Left ventricle myocardium superior (tissue), 1 donor: ENCODE results near the gene DIS3L2. TPM values are rescaled to one million over a fixed set of nuclear protein-coding genes. Genes with fewer than 3 reads are reported as not detected.
"Not testable (repeated sequence)": the region's sequence is repeated elsewhere in the genome, so short reads cannot be mapped to it uniquely, and the experiment has no call there.

Experiments
- ATAC-seq: fragments of 200-7000 bp; cut with Tn5 transposase; one replicate; pipeline ENCODE4 v1.9.1; 2020; ENCODE audit warnings: mild to moderate bottlenecking, moderate library complexity
- DNase-seq: peaks from one replicate; pipeline ENCODE4 v3.0.0-alpha.2; 2020
- intact Hi-C: fragments of 100-400 bp; cut with micrococcal nuclease; formaldehyde crosslinking; loops from one replicate; pipeline ENCODE4 v1.11.0; 2022
- total RNA-seq: library from RNA; stranded (reverse); fragmentation: NEBNext Ultra II Directional; extraction: Animal tissue kit (Norgen Biotek cat#: 25700); gene quantifications from one replicate; pipeline ENCODE4 v1.2.1, GENCODE V29; 2021
- donor health status: DM: no; HTN: yes; CAD: no; lungs with severe emphysema.

DIS3L2 gene
- total RNA-seq, 1 donor from 2014 or later, result 19.6 TPM

DNA sequence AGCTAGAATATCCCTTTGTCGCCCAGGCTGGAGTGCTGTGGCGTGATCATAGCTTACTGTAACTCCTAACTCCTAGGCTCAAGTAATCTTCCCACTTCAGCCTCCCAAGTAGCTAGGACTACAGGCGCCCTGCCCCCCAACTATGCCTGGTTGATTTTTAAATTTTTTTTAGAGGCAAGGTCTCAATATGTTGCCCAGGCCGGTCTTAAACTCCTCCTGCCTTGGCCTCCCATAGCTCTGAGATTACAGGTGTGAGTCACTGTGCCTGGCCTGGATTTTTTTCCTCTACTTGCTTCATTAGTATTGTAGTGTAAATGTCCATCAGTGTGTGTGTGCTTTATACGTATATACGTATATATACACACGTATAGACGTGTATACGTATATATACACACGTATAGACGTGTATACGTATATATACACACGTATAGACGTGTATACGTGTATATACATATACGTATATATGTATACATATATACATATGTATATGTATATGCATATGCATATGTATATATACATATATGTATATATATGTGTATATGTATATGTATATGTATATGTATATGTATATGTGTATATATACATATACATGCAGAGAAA, 124.4 kb downstream of the DIS3L2 start:
- ATAC-seq, result no peak
- intact Hi-C loops, result no loop called here

DNA sequence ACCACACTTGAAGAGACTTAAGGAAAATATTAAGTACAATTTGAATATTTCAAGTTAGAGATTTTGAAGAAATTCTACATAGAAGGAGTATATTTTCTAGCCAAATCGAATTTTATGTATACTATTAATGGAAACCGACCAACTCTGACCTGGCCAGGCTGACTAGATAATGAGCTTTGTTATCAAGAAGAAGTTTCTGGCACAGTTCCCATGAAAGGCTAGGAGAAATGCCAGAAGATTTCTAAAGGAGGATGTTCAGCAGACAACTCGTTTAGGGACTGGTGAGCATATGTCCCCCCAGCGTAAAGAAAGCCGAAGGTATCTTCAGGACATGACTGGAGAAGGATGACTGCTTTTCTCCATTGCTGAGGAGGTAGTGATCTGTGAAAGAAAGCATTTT, 127.3 kb downstream of the DIS3L2 start:
- DNase-seq, result no peak
- intact Hi-C loops, result no loop called here
- no peak for ATAC-seq

More for the DNA sequence above, 124.4 kb downstream of the DIS3L2 start:
- no peak for DNase-seq

GRCh38 chr2:232094201-232094600, 132.7 kb downstream of the DIS3L2 start:
- ATAC-seq (no peak), DNase-seq (no peak)
- intact Hi-C loops, result loop anchor here (2.0 kb wide), 1 partner anchor 43 kb away; no protein-coding TSS in a partner anchor

DNA sequence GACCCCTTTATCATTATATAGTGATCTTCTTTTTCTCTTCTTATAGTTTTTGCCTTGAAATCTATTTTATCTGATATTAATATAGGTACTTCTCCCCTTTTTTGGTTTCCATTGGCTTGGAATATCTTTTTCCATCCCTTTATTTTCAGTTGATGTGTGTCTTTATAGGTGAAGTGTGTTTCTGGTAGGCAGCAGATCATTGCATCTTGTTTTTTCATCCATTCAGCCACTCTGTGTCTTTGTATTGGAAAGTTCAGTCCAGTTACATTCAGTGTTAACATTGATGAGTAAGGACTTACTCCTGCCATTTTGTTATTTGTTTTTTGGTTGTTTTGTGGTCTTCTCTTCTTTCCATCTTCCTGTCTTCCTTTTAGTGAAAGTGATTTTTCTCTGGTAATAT, 133.4 kb downstream of the DIS3L2 start:
- DNase-seq (no peak), ATAC-seq (no peak)
- intact Hi-C loops, result loop anchor here (2.0 kb wide), 1 partner anchor 42 kb away; no protein-coding TSS in a partner anchor

GRCh38 chr2:232097260-232097659, 135.7 kb downstream of the DIS3L2 start:
- DNase-seq, result no peak
- intact Hi-C loops, result no loop called here
- ATAC-seq, result no peak

- intact Hi-C loops, result no loop called here
- no peak for ATAC-seq
Observed at GRCh38 chr2:232097758-232098157, 136.2 kb downstream of the DIS3L2 start.

DNA sequence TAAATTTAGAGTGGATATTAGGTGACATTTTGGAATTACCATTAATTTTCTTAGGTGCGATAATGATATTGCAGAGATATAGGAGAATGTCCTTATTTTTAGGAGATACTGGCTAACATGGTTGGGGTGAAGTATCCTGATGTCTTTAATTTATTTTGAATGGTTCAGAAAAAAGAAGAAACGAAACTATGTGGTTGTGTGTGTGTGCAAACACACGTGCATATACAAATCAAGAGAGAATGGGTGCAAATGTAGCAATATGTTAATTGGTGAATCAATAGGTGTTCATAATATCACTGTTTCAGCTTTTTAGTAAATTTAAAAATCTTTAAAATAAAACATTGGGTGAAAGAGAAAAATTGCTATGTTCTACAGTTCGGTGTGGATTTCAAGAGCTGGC, 140.9 kb downstream of the DIS3L2 start:
- ATAC-seq (no peak), DNase-seq (no peak)
- intact Hi-C loops, result no loop called here

More at GRCh38 chr2:232097758-232098157, 136.2 kb downstream of the DIS3L2 start:
- DNase-seq, result no peak

- intact Hi-C loops, result no loop called here
- ATAC-seq (no peak), DNase-seq (no peak)
Observed at GRCh38 chr2:232103140-232103737, 141.7 kb downstream of the DIS3L2 start.

GRCh38 chr2:232104076-232104646, 142.6 kb downstream of the DIS3L2 start:
- ATAC-seq (no peak), DNase-seq (no peak)
- intact Hi-C loops, result no loop called here

DNA sequence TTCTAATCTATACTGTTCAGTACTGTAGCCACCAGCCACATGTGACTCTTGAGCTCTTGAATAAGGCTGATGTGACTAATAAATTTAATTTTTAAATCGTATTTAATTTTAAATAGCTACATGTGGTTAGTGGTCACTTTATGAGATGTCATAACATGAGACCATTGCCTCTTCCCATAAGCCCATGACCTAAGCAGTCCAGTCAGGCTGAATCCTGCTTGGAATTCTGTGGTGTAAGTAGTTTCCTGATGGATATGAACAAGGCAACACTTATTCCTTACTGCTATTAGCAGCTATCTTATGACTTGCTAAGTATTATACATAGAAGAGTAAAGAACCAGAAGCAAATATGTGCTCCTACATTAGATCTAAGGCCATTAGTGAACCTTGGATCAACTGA, 150.0 kb downstream of the DIS3L2 start:
- intact Hi-C loops, result no loop called here
- ATAC-seq (no peak), DNase-seq (no peak)

DNA sequence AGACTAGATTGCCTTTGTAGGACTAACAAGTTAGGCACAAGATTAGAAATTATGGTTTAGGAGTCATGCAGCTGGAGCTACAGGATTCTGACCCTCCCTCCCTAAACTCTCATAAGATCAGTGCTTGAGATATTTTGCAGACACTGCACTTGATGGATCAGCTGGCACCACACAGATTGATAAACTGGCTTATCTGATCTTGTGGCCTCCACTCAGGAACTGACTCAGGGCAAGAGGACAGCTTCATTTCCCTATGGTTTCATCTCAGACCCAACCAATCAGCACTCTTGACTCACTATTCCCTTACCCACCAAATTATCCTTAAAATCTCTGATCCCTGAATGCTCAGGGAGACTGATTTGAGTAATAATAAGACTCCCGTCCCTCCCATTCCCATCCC, 152.3 kb downstream of the DIS3L2 start:
- ATAC-seq (no peak), DNase-seq (no peak)
- intact Hi-C loops, result no loop called here

DNA sequence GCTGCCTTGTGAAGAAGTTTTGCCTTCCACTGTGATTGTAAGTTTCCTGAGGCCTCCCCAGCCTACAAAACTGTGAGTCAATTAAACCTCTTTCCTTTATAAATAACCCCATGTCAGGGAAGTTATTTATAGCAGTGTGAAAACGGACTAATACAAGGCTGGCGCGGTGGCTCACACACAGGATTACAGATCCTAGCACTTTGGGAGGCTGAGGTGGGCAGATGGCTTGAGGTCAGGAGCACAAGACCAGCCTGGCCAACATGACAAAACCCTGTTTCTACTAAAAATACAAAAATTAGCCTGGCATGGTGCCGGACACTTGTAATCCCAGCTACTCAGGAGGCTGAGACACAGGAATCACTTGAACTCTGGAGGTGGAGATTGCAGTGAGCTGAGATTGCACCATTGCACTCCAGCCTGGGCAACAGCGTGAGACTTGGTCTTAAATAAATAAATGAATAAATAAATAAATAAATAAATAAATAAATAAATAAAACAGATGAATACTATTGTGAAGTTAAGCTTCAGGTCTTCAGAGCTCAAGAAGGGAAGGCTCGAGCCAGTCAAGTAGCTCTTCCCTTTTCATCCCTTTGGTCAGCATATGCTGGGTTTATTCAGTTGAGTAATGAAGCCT, 154.3 kb downstream of the DIS3L2 start:
- ATAC-seq, intact Hi-C loops, DNase-seq: not testable (repeated sequence)

DNA sequence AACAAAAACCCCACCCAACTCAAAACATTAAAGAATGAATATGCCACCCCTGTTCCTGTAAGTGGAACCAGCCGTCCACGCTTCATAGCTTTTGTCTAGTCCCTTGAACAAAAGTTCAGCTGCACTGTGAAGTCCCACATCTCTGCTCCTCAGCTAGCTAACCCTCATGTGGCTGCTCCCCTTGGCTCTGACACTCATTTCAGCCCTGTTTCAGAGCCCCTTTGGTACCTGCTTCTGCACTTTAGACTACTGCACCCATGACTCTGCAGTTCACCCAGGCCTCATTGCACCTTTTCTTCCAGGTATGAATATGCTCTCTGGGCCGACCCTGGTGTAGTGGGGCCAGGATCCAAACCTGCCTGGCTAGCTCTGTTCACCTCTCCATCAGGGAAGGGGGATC, 155.3 kb downstream of the DIS3L2 start:
- no peak for DNase-seq
- intact Hi-C loops, result no loop called here
- ATAC-seq, result no peak

- intact Hi-C loops, result no loop called here
- no peak for DNase-seq
Observed at GRCh38 chr2:232117413-232117812, 155.9 kb downstream of the DIS3L2 start.

GRCh38 chr2:232120911-232121310, 159.4 kb downstream of the DIS3L2 start:
- intact Hi-C loops, result no loop called here
- no peak for ATAC-seq
- no peak for DNase-seq

More at GRCh38 chr2:232117413-232117812, 155.9 kb downstream of the DIS3L2 start:
- ATAC-seq, result no peak

GRCh38 chr2:232124309-232124708, 162.8 kb downstream of the DIS3L2 start:
- ATAC-seq (no peak), DNase-seq (no peak)
- intact Hi-C loops, result no loop called here

DNA sequence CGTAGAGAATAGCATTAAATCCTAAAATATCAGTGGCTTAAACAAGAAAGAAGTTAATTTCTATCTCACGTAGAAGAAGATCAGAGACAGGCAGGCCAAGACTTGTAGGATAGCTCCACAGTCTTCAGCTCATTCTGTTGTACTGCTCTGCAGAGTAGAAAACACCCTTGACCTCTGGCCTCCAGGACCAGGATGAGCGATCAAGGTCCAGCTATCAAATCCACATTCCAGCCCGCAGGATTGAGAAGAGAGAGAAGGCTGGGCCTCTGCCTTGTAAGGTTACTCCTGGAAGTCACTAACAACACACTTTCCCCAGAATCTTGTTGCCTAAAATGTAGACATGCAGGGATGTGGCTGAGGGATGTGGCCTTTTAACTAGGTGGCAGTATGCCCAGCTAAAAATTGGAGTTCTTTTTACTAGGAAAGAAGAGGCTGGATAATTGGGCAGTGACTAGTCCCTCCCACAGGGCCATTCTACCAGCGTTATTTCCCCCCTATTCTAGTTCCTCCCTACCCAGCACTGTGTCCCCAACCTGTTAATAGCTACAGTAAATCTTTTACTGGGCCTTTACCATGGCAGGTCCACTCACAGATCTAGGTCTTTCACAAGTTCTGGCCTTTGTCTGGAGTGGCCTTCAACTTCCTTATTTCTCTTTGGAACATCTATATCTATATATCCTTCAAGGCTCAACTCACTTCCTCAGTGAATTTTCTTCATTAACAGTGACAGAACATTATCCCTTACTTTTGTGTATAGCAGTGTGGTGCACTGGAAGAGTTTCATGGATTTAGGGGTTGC, 165.0 kb downstream of the DIS3L2 start:
- DNase-seq (no peak), ATAC-seq (no peak)
- intact Hi-C loops, result no loop called here

GRCh38 chr2:232129483-232129882, 168.0 kb downstream of the DIS3L2 start:
- intact Hi-C loops, result no loop called here

DNA sequence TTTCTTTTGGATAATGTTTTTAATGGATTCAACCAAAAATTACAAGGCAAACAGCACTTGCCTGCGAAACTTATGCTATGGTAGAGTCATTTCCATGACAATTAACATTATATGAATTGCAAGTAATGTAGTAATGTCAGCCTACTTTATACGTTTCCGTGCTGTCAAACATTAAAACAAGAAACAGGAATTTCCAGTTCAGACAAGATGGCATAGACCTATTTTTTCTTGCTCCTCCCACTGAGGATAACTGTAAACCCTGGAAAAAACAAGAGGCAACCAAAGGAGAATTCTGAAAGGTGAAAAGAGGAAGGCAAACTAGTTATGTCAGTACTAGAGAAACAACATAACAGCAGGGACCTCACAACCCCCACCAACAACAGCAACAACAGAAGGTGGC, 170.7 kb downstream of the DIS3L2 start:
- ATAC-seq (no peak), DNase-seq (no peak)
- intact Hi-C loops, result no loop called here

More at GRCh38 chr2:232129483-232129882, 168.0 kb downstream of the DIS3L2 start:
- no peak for DNase-seq
- ATAC-seq, result peak; percentile 76
